HepG2 (cell line): ENCODE results near the gene SYS1. TPM values are rescaled to one million over a fixed set of nuclear protein-coding genes. Genes with fewer than 3 reads are reported as not detected.
A peak's percentile ranks its signal among the peaks of the same experiment; 100 is the strongest.

ENCODE experiments used
- ATAC-seq: fragments of 200-7000 bp; cut with Tn5 transposase; 3 replicates; pipeline ENCODE4 v1.9.1; 2020; ENCODE audit warnings: mild to moderate bottlenecking, moderate library complexity
- BruUV-seq: library from RNA; stranded (reverse); fragments of 400-500 nt; replicated peaks from 2 replicates; lab custom pipeline; 2021; lab: Mats Ljungman, UMichigan
- CTCF ChIA-PET: fragments of 300-600 bp; formaldehyde crosslinking; extraction: SDS; loops from one replicate; lab custom pipeline; 2021; ENCODE audit warnings: low total read pairs, inconsistent platforms, low intra/inter-chr PET ratio; lab: Yijun Ruan, JAX
- POLR2A ChIA-PET: fragments of 350-600 bp; sonication (Branson Sonifier 250); formaldehyde crosslinking; loops from one replicate; lab custom pipeline; 2020; ENCODE audit warnings: antibody characterized with exemption, inconsistent platforms; lab: Yijun Ruan, JAX
- DNase-seq: peaks from one replicate; pipeline ENCODE4 v3.0.0-alpha.2; 2015; ENCODE audit warnings: low spot score
- FAIRE-seq: peaks from 3 replicates; lab custom pipeline; 2011; peaks lifted over from hg19 to GRCh38; lab: Jason Lieb, UNC
- H2AFZ ChIP-seq: one replicate; pipeline ENCODE4 v1.6.1; 2011; ENCODE audit warnings: low read length, inconsistent platforms
- H3K27ac ChIP-seq: fragments of 300-600 bp; 3 replicates; pipeline ENCODE4 v1.8.0; 2011; ENCODE audit warnings: mixed run types, mild to moderate bottlenecking, mixed read lengths, low read length, inconsistent platforms; ENCODE audit not compliant: insufficient read depth; ENCODE audit errors: extremely low read length
- H3K27me3 ChIP-seq, 2 experiments: fragments of 200-600 bp in 1 of 2; 2 replicates in 1 of 2; 3 replicates in 1 of 2; pipeline versions ENCODE4 v1.6.0 to v1.8.0; 2011; ENCODE audit warnings: low read length in 2 of 2, mild to moderate bottlenecking in 2 of 2, moderate library complexity in 2 of 2, inconsistent platforms in 1 of 2; ENCODE audit not compliant: insufficient read depth in 2 of 2, control insufficient read depth in 1 of 2
- H3K36me3 ChIP-seq, 2 experiments: fragments of 200-600 bp in 1 of 2; replicated peaks in 1 of 2; 2 replicates in 1 of 2; 3 replicates in 1 of 2; pipeline versions ENCODE4 v1.5.1 to v1.8.0; 2011; ENCODE audit warnings: low read length in 2 of 2, inconsistent platforms in 1 of 2; ENCODE audit not compliant: insufficient read depth in 2 of 2, control insufficient read depth in 1 of 2
- H3K4me1 ChIP-seq: 2 replicates; pipeline ENCODE4 v1.5.1; 2012; ENCODE audit warnings: low read length, inconsistent platforms; ENCODE audit not compliant: insufficient read depth
- H3K4me2 ChIP-seq: 2 replicates; pipeline ENCODE4 v1.6.0; 2011; ENCODE audit warnings: low read depth, low read length, inconsistent platforms
- H3K4me3 ChIP-seq, 3 experiments: fragments of 200-600 bp in 1 of 3; sonication (generic), shearing (Covaris generic) in 1 of 3; replicated peaks in 1 of 3; 2 replicates each; pipeline ENCODE4 v1.5.1; 2011 to 2016; ENCODE audit warnings: low read length in 3 of 3, inconsistent platforms in 2 of 3, low read depth in 2 of 3, mild to moderate bottlenecking in 2 of 3, control low read depth in 1 of 3, mixed read lengths in 1 of 3; ENCODE audit not compliant: insufficient read depth in 1 of 3
- H3K79me2 ChIP-seq: one replicate; pipeline ENCODE4 v1.6.1; 2011; ENCODE audit warnings: low read length, inconsistent platforms; ENCODE audit not compliant: insufficient read depth
- H3K9ac ChIP-seq: 2 replicates; pipeline ENCODE4 v1.6.0; 2011; ENCODE audit warnings: mild to moderate bottlenecking, low read depth, low read length, inconsistent platforms; ENCODE audit not compliant: insufficient read depth
- H3K9me3 ChIP-seq: 2 replicates; pipeline ENCODE4 v1.5.1; 2012; ENCODE audit warnings: mild to moderate bottlenecking, low read length
- H4K20me1 ChIP-seq: 2 replicates; pipeline ENCODE4 v1.6.0; 2011; ENCODE audit warnings: inconsistent platforms, mild to moderate bottlenecking, low read length, moderate library complexity; ENCODE audit not compliant: insufficient read depth
- ARID3A ChIP-seq: IDR thresholded peaks from 2 replicates; pipeline ENCODE4 v1.6.1; 2012; ENCODE audit warnings: low read depth, low read length, improper control_type of control experiment
- CEBPG ChIP-seq: IDR thresholded peaks from 2 replicates; pipeline ENCODE4 v1.6.1; 2016
- DMAP1 ChIP-seq: IDR thresholded peaks from 2 replicates; pipeline ENCODE4 v1.6.1; 2016
- HOXA5 ChIP-seq: sonication (generic); formaldehyde crosslinking; IDR thresholded peaks from 2 replicates; pipeline ENCODE4 v1.4.0; 2020; ENCODE audit warnings: missing genetic modification reagents
- LCORL ChIP-seq, 2 experiments: fragments of 450-650 bp in 1 of 2; sonication (generic) in 1 of 2; formaldehyde crosslinking in 1 of 2; IDR thresholded peaks; 2 replicates each; pipeline versions ENCODE4 v1.5.0 to v1.6.1; 2017 to 2020; ENCODE audit warnings: antibody characterized with exemption in 1 of 2, missing genetic modification reagents in 1 of 2
- MTA3 ChIP-seq: sonication (generic); formaldehyde crosslinking; IDR thresholded peaks from 2 replicates; pipeline ENCODE4 v1.4.0; 2020; ENCODE audit warnings: missing genetic modification reagents
- PRMT3 ChIP-seq: sonication (generic); formaldehyde crosslinking; IDR thresholded peaks from 2 replicates; pipeline ENCODE4 v1.8.1; 2022; ENCODE audit warnings: low read depth, mild to moderate bottlenecking, moderate library complexity, missing genetic modification reagents, borderline replicate concordance
- RAD21 ChIP-seq: fragments of 450-650 bp; formaldehyde crosslinking; IDR thresholded peaks from 2 replicates; pipeline ENCODE4 v1.5.0; 2020; ENCODE audit warnings: mild to moderate bottlenecking
- SAFB2 ChIP-seq: sonication (generic); formaldehyde crosslinking; IDR thresholded peaks from 2 replicates; pipeline ENCODE4 v1.5.1; 2020; ENCODE audit warnings: missing genetic modification reagents, low read depth, mild to moderate bottlenecking, borderline replicate concordance
- TEAD3 ChIP-seq: optimal IDR thresholded peaks from 2 replicates; pipeline ENCODE3; 2016; ENCODE audit warnings: borderline replicate concordance
- ZFP36L1 ChIP-seq: sonication (generic); formaldehyde crosslinking; IDR thresholded peaks from 2 replicates; pipeline ENCODE4 v1.8.0; 2022; ENCODE audit warnings: mild to moderate bottlenecking, missing genetic modification reagents, moderate library complexity
- ZNF335 ChIP-seq: sonication (generic); formaldehyde crosslinking; IDR thresholded peaks from 2 replicates; pipeline ENCODE4 v1.4.0; 2020; ENCODE audit warnings: missing genetic modification reagents
- ZNF510 ChIP-seq: sonication (generic); formaldehyde crosslinking; IDR thresholded peaks from 2 replicates; pipeline ENCODE4 v1.4.0; 2020; ENCODE audit warnings: low read depth, mild to moderate bottlenecking, missing genetic modification reagents
- ZNF607 ChIP-seq: sonication (generic); formaldehyde crosslinking; IDR thresholded peaks from 2 replicates; pipeline ENCODE4 v1.5.1; 2020; ENCODE audit warnings: missing genetic modification reagents, mild to moderate bottlenecking, borderline replicate concordance
- WGBS: methylation state at CpG from one replicate; pipeline ENCODE4 v1.1.6; 2017; ENCODE audit warnings: low lambda C conversion rate; 5-methylcytosine and 5-hydroxymethylcytosine counted together
- in situ Hi-C: cut with HindIII; loops from 2 replicates; pipeline ENCODE4 v1.10.0; 2017; ENCODE audit warnings: low pct_unique_long_range_greater_than_20kb; ENCODE audit not compliant: extremely low pct_ligation_motif_present
- intact Hi-C: fragments of 100-400 bp; cut with micrococcal nuclease; formaldehyde crosslinking; loops from one replicate; pipeline ENCODE4 v1.10.0; 2022; ENCODE audit not compliant: unreplicated experiment
- polyA plus RNA-seq, 8 experiments: library from polyadenylated mRNA; depleted of rRNA in 3 of 8; stranded (reverse) in 7 of 8; unstranded in 1 of 8; fragments of >200 nt; fragmentation: Illumina TruSeq in 4 of 8; extraction: Trizol in 4 of 8; gene quantifications; 2 replicates each; pipeline versions ENCODE4 v1.2.1 to v1.2.3, GENCODE V29; 2011 to 2016; ENCODE audit warnings: low read depth in 4 of 8, missing spikeins in 1 of 8, mixed read lengths in 1 of 8; ENCODE audit not compliant: insufficient read depth in 1 of 8
- total RNA-seq, 5 experiments: library from RNA; depleted of rRNA; stranded (reverse); fragments of >200 nt; fragmentation: Illumina TruSeq; extraction: Trizol; gene quantifications; 2 replicates each; pipeline ENCODE4 v1.2.3, GENCODE V29; 2016; ENCODE audit warnings: low read depth in 1 of 5
- TF ChIP-seq, protein P1 (sequence below): sonication (generic); formaldehyde crosslinking; IDR thresholded peaks from 2 replicates; pipeline ENCODE4 v1.4.0; 2020; ENCODE audit warnings: mild to moderate bottlenecking, missing genetic modification reagents
- TF ChIP-seq, protein P2 (sequence below): IDR thresholded peaks from 2 replicates; pipeline ENCODE4 v1.6.1; 2016

The SYS1 gene
- total and polyA plus RNA-seq, 2 of the 13 experiments (the other 11 are each of a cell fraction or from before 2014, with no cell fraction given) = 38.3 to 65.6 TPM

DNA sequence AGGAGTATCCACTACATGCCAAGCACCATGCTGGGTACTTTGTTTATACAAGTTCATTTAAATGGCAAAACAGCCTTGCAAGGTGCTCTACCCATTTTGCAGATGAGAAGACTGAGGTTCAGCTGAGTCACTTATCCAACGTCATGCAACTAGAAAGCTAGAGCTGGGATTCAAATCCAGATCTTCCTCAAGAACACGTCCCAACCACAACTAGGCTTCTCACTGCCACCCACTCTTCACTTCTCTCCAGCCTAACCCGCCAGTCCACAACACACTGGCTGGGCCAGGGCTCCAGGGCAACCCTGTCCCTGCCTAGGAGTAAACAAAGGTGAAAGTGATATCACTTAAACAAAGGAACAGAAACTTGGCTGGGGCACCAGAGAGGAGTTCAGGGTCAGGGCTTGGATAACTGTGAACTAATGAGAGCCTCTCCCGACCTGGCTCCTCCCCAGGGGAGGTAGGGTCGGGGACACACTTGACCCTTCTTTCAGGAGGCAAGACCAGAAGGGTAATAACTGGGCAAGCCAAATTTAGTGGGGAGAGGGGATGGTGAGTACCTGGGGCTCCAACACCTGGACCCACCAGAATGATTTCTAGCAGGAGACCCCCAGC lies 22.6 kb upstream of the SYS1 start (continued):
- TF ChIP-seq ZNF607 (CRISPR knock-in tag) (no peak; the same call in 1 of the 2 replicates), ZNF510 (no peak), SAFB2 (CRISPR knock-in tag) (no peak), DMAP1 (CRISPR knock-in tag) (peak; percentile 22; the same call in 1 of the 2 replicates), LCORL (IDR thresholded peaks at IDR 0.05) (no peak), LCORL (CRISPR knock-in tag; IDR thresholded peaks at IDR 0.05) (peak; percentile 80), MTA3 (CRISPR knock-in tag) (no peak), HOXA5 (CRISPR knock-in tag) (0 out of 2 replicates have a peak, but pooled peaks have one; percentile 64)
- TF ChIP-seq, protein P1, sequence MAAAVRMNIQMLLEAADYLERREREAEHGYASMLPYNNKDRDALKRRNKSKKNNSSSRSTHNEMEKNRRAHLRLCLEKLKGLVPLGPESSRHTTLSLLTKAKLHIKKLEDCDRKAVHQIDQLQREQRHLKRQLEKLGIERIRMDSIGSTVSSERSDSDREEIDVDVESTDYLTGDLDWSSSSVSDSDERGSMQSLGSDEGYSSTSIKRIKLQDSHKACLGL = no peak

- no peak for ATAC-seq
- 0% methylated on average over 1 of the region's 1 CpG for WGBS
- Histone ChIP-seq H3K27me3 (no peaks in the 10 kb centered on the region), H2AFZ (no peak overlapping the region), H3K27ac (peak overlapping the region; percentile 80), H3K9ac (peak overlapping the region; percentile 66), H3K9me3 (no peaks in the 10 kb centered on the region), H3K4me2 (peak overlapping the region; percentile 99), H3K36me3 (no peaks in the 10 kb centered on the region), H3K79me2 (peaks cover 51% of the 10 kb centered on the region), H3K4me3 (peak overlapping the region in 2 of 3 experiments; percentile 49 to 87; a peak in 2 of 6 replicates), H4K20me1 (no peaks in the 10 kb centered on the region), H3K4me1 (peaks cover 100% of the 10 kb centered on the region)
- ChIA-PET POLR2A (interaction anchor here (1.1 to 23.9 kb wide), 8 partner anchors 8 to 96 kb away, joined by 3 to 1422 read pairs (median 26); partner anchors contain the start of genes PIGT, SDC4 and SYS1), CTCF (no interaction called here)
- intact Hi-C loops = loop anchor here (5.0 kb wide), 2 partner anchors 76 to 631 kb away; partner anchors contain the start of genes PIGT and ZNF335
- BruUV-seq = no TSS peak
- FAIRE-seq = peak; percentile 42
- peak; percentile 70 for DNase-seq
- in situ Hi-C loops = no loop called here
- TF ChIP-seq ZNF335 (CRISPR knock-in tag) = no peak
- peak; percentile 17 for TF ChIP-seq TEAD3 (CRISPR knock-in tag)
- no peak for TF ChIP-seq PRMT3
- TF ChIP-seq, protein P2, sequence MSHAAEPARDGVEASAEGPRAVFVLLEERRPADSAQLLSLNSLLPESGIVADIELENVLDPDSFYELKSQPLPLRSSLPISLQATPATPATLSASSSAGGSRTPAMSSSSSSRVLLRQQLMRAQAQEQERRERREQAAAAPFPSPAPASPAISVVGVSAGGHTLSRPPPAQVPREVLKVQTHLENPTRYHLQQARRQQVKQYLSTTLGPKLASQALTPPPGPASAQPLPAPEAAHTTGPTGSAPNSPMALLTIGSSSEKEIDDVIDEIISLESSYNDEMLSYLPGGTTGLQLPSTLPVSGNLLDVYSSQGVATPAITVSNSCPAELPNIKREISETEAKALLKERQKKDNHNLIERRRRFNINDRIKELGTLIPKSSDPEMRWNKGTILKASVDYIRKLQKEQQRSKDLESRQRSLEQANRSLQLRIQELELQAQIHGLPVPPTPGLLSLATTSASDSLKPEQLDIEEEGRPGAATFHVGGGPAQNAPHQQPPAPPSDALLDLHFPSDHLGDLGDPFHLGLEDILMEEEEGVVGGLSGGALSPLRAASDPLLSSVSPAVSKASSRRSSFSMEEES = 0 out of 2 replicates have a peak, but pooled peaks have one; percentile 43
- 0 out of 2 replicates have a peak, but pooled peaks have one; percentile 8 for TF ChIP-seq RAD21 (CRISPR knock-in tag)
- no peak for TF ChIP-seq CEBPG (CRISPR knock-in tag)
- TF ChIP-seq ZFP36L1 (CRISPR knock-in tag) = no peak
- 0 out of 2 replicates have a peak, but pooled peaks have one; percentile 5 for TF ChIP-seq ARID3A
- 0 out of 2 replicates have a peak, but pooled peaks have one; percentile 16 for TF ChIP-seq DMAP1 (CRISPR knock-in tag)
These were observed 22.0 kb upstream of the SYS1 start for GRCh38 chr20:45340951-45341350.
